ENCODE measurements around the gene GSTM4.

- TF ChIP-seq CTCF (IDR thresholded peaks at IDR 0.05; ENCODE audit: poor library complexity) (no peak), EZH2phosphoT487 (IDR thresholded peaks at IDR 0.05; ENCODE audit: low read depth, severe bottlenecking, unreplicated experiment) (no peak), EZH2 (IDR thresholded peaks at IDR 0.05; ENCODE audit: borderline replicate concordance) (no peak)
Measured at GRCh38 chr1:109667452-109668122, 11.7 kb downstream of the GSTM4 start, which contains the start of gene GSTM2.

All from hepatocyte (in vitro differentiated cells).